Measurements from ENCODE around the gene MFSD2B.

The MFSD2B gene

GRCh38 chr2:24052951-24053350, 43.1 kb downstream of the MFSD2B start:
- no peak for FAIRE-seq

- no peak for FAIRE-seq
Observed at GRCh38 chr2:24054366-24055010, 44.6 kb downstream of the MFSD2B start.

GRCh38 chr2:24055750-24056149, 45.9 kb downstream of the MFSD2B start:
- FAIRE-seq = no peak

GRCh38 chr2:24058564-24059271, 48.8 kb downstream of the MFSD2B start:
- no peak for FAIRE-seq

GRCh38 chr2:24065341-24065740, 55.5 kb downstream of the MFSD2B start:
- FAIRE-seq = no peak

- FAIRE-seq = no peak
Observed at GRCh38 chr2:24072259-24072658, 62.4 kb downstream of the MFSD2B start.

GRCh38 chr2:24073816-24074215, 63.9 kb downstream of the MFSD2B start:
- no peak for FAIRE-seq

- no peak for FAIRE-seq
Observed at GRCh38 chr2:24075259-24075658, 65.4 kb downstream of the MFSD2B start.
